Astrocyte of the spinal cord (primary cell): ENCODE measurements around the gene UBXN11.
A peak's percentile ranks its signal among the peaks of the same experiment; 100 is the strongest.

ENCODE experiments used
- DNase-seq: peaks from one replicate; pipeline ENCODE4 v3.0.0; 2011; ENCODE audit warnings: low read depth, low spot score
- H3K4me3 ChIP-seq: 2 replicates; pipeline ENCODE4 v1.5.1; 2011; ENCODE audit warnings: low read depth, mild to moderate bottlenecking, low read length, moderate library complexity
- in situ Hi-C: cut with HindIII; loops from 2 replicates; pipeline ENCODE4 v1.10.0; 2017; ENCODE audit warnings: low sequenced_read_pairs
- TF ChIP-seq, protein P1 (sequence below): IDR thresholded peaks from 2 replicates; pipeline ENCODE4 v1.5.1; 2012; ENCODE audit warnings: low read depth, mild to moderate bottlenecking, low read length, inconsistent platforms

UBXN11 gene, protein sequence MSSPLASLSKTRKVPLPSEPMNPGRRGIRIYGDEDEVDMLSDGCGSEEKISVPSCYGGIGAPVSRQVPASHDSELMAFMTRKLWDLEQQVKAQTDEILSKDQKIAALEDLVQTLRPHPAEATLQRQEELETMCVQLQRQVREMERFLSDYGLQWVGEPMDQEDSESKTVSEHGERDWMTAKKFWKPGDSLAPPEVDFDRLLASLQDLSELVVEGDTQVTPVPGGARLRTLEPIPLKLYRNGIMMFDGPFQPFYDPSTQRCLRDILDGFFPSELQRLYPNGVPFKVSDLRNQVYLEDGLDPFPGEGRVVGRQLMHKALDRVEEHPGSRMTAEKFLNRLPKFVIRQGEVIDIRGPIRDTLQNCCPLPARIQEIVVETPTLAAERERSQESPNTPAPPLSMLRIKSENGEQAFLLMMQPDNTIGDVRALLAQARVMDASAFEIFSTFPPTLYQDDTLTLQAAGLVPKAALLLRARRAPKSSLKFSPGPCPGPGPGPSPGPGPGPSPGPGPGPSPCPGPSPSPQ

DNA sequence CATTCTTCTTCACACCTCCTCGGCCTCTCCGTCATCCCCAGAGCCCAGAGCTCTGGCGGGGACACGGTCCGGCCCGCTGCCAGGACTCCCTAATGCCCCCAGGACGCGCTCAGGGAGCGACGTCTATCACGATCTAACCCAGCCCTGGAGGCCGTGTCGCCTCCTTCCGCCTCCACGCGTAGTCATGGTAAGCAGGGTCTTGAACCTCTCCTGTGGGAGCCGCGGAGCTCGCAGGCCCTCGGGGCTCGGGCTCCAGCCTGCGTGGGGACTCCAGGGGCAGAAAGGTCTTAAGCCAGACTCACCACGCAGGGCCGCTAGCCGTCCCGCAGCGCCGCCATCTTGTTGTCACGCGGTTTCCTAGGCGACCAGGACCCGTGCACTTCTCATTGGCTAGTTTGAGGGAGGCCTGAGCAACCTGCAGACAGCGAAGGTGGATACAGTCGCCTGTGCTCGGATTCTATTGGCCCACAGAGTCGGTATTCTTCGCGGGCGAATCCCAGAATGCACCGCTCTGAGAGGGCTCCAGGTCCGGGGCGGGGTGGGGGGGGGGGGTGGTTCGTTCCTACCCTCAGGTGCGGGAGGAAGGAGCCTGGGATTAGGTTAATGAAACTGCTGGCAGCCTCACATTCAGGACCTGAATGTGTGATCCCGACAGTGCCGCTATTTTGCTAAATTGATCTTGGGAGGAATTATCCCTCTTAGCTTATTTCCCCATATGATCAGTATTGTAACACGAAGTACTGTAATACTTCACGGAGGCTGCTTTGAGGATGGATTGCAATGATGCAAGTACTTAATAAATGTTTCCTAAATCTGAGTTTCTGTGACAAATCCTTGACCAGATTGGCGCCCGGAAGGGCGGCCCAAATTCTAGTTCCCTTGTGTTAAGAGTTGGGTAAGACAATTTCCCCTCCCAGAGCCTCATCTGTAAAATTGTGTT, at the start of gene UBXN11:
UBXN11 (minus strand) TSS at position 347 of the 940 bp plus-strand sequence. CDS start 3,753 bp downstream, outside the sequence.
- peak; percentile 94 for DNase-seq
- in situ Hi-C loops, result no loop called here
- TF ChIP-seq, protein P1, sequence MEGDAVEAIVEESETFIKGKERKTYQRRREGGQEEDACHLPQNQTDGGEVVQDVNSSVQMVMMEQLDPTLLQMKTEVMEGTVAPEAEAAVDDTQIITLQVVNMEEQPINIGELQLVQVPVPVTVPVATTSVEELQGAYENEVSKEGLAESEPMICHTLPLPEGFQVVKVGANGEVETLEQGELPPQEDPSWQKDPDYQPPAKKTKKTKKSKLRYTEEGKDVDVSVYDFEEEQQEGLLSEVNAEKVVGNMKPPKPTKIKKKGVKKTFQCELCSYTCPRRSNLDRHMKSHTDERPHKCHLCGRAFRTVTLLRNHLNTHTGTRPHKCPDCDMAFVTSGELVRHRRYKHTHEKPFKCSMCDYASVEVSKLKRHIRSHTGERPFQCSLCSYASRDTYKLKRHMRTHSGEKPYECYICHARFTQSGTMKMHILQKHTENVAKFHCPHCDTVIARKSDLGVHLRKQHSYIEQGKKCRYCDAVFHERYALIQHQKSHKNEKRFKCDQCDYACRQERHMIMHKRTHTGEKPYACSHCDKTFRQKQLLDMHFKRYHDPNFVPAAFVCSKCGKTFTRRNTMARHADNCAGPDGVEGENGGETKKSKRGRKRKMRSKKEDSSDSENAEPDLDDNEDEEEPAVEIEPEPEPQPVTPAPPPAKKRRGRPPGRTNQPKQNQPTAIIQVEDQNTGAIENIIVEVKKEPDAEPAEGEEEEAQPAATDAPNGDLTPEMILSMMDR, result no peak
- H3K4me3 ChIP-seq, result peak within 1 kb of the TSS; percentile 94

DNA sequence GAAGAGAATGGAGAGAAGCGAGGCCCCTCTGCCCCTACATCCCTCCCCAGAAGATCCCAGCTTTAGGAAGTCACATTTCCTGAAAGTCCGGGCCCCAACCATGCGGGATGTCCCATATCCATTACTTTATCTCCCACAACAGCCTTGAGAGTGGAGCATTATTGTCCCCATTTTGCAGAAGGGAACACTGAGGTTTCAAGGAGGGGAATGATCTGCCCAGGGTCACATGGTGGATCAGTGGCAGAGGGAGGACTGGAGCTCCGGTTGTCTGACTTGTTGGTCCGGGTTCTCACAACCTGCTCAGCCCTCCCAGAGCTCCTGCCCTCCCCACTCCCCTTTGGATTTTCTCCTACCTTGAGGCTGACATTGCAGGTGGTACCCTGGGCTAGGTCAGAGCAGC, 49.7 kb upstream of the UBXN11 start:
- in situ Hi-C loops, result no loop called here
- no peak for DNase-seq
- TF ChIP-seq, protein P1, result no peak
- no peak overlapping the region for H3K4me3 ChIP-seq

DNA sequence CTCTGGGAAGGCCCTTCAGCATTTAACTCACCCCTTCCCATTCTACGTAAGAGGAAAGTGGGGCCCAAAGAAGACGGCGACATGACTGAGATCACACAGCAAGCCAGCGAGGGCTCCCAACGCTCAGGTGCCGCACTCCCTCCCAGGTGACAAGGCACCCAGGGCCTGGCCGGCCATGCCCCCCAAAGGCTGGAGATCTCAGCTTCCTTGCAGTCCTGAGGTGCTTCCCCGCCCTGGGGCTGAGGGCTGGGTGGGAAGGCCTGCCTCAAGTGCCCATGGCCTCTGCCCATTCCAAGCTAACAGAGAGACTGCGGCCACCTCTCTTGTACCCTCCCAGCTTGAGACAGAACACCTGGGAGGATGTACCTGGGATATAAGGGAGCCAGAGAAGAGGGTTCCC, 48.5 kb upstream of the UBXN11 start:
- no peak overlapping the region for H3K4me3 ChIP-seq
- in situ Hi-C loops, result no loop called here
- DNase-seq, result no peak
- TF ChIP-seq, protein P1, result no peak

DNA sequence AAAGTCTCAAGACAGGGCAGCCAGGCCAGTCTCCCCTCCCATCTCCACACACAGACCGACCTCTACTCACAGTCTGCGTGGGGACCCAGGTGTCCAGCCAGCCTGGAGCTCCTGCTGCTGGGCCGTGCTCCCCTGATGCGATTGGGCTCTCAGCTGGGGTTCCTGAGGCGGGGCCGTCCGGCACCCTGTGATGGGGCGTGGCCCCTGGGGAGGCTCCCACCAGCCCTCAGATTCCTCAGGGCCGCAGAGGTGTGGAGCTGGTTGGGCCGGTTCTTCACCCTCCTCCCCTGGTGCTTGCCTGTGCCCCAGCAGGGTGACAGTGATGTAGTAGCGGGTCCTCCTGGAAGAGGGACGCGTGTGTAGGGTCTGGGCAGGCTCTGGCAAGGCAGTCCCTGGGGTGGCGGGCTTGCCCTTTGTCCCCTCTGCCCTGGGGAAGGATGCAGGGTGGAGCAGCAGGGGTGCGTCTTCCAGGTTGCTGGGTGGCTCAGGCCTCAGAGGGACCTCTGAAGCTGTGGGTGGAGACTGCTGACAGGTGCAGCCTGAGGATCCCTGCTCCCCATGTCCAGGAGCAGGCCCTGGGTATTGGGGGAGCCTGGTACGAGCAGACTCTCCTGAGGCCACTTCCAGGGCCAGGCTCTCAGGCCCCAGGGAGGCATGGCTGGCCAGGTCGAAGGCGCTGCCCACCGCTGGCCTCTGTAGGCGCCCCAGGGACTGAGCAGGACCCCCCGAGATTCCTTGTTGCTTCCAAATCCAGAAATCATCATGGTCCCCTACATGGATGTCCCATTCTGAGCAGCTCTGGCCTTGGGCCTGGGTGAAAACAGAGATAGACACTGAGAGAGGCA, 47.8 kb upstream of the UBXN11 start, which contains the start of gene CRYBG2:
CRYBG2 (minus strand) TSS at position 155 of the 845 bp plus-strand sequence. CDS start 7,473 bp downstream, outside the sequence.
- no peak within 1 kb of the TSS for H3K4me3 ChIP-seq
- in situ Hi-C loops, result no loop called here
- no peak for DNase-seq
- TF ChIP-seq, protein P1, result no peak

DNA sequence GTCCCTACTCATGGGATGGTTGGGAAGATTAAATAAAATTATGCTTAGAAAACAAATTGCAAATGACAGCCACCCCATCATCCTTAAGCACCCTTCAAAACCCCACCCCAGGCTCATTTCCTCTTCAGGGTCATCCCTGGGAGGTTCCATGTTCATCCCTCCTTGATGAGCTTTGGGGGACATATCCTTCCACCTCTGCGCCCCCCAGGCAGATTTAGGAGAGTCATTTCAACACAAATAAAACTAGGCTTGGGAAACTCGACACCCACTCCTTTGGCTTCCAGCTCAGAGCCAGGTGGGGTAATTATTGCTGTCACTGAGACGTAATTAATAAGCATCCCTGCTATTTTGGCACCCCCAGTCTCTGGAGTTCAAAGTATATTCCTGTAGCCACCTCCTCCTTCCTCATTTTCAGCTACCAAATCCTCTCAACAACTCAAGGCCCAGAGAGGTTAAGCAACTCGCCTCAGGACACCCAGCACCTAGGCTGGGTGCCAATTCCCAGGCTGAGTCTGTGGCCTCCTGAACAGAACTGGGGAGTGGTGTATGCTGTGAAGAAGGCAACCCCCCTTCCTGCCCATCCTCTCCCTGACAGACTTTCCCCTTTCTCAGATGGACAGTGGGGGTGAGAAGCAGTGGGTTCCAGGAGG, 46.9 kb upstream of the UBXN11 start:
- in situ Hi-C loops, result no loop called here
- no peak overlapping the region for H3K4me3 ChIP-seq
- TF ChIP-seq, protein P1, result no peak
- DNase-seq, result no peak
